NCI-H345 (cell line): ENCODE results near the gene CNTN5.
A peak's percentile ranks its signal among the peaks of the same experiment; 100 is the strongest.
"Not testable (repeated sequence)": the region's sequence is repeated elsewhere in the genome, so short reads cannot be mapped to it uniquely, and the experiment has no call there.

Source experiments
- DNase-seq: peaks from one replicate; lab custom pipeline; 2025; lab: John Stamatoyannopoulos, UW

CNTN5 gene

DNA sequence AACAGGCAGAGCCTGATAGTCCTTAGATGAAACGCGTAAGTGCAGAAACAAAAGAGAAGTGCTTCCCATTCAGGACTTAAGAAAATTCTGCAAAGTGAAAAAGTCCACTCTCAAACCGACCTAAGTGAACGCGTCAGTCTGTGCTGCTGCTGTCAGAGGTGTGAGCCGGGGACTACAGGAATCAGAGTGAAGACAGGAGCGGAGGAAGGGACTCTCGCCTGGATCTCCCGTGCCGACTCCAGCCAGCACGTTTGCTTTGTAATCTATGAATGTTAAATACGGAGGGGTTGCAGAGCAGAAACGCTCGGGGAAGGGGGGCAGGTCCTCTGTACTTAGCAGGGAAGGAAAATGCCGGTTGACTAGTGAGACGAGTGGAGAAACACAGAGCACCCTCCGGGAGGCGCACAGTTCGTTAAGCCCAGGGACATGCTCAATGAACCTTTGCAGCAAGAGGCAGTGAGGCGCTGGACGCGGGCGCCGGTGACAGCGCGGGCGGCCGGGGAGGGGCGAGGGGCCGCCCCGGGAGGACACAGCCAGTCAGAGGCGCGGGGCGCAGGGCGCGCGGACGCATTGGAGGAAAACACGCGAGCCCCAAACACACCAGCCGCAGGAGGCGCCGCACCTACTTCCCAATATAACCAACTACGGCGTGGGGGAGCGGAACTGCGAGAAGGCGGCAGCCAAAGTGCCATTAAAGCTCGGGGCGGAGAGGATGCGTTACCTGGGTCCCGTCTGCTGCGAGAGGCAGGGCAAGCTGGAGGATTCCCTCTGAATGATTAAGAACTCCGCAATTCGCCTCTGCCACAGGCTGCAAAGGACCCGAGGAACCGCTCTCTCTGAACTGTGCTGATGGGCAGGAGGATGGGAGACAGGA, at the start of gene CNTN5:
Gene CNTN5 (plus strand): TSS at position 598 of the 874 bp plus-strand sequence.
- peak; percentile 71 for DNase-seq

DNA sequence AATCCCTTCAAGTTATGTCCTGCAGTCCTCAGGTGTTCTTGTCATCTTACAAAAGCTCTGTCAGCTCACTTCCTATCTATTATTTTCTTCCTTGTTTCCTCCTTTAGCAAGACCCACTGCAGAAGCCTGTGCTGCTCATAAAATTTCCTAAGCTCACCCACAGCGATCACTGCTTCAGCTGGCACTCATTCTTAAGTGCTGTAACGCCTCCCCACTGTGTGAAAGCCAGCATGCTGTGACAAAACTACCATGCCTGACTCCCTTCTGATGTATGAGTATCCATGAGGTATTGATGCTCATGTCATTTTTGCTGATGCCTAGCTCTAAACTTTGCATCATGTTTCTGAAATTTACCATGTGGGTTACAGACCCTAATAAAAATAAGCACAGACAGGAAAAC, 41.5 kb upstream of the CNTN5 start:
- DNase-seq = peak; percentile 82

DNA sequence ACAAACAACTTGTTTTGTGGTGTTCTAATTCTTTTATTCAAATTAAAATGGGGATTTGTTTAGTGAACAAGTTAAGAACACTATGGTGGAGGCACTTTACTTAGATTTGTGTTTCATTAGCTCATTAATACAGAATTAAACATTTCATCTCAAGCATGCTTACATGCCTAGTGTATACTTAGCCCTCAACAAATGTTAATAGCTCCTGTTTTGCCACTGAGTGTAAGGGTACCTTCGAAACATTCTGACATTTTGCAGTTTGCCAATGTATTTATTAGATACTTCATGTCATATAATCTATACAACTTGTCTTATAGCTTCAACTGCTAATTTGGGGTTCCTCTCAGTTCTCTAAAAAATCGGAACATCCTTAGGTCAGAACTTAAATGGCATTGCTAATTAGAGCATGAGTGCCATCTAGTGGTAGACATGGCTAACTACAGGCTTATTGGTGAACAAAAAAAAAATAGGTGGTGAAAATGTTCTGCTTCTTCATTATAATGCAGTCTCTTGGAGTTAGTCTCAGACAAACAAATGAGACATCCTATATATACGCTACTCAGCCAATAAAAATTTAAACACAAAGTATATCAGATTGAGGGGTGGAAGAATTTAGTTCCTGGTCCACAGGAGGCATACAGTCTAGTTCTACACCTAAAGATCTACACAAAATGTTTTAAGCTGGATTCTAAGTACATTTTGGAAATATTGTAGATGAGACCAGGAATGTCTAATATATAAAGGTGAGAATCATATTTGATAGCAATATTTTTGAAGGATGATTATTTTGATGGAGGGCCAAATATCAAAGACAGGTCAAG, 4.9 kb upstream of the CNTN5 start:
- DNase-seq = peak; percentile 50

DNA sequence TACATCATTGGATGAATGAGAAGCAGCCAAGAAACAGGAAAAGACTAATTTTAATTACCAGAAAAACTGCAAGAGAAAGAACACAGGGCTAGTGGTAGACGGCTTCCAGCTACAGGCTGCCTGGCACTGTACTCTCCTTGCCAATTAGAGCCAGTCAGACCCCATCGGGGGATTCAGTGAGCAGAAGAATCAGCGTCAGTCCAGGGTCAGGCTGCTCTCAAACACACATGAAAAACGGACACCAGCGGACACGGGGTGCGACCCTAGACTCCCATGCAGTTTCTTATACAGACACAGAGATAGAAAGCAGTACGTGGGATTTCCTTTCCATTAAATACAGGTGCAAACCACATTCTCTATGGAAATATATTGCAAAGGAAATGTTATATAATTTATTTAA, 1.1 kb upstream of the CNTN5 start:
- DNase-seq = no peak

DNA sequence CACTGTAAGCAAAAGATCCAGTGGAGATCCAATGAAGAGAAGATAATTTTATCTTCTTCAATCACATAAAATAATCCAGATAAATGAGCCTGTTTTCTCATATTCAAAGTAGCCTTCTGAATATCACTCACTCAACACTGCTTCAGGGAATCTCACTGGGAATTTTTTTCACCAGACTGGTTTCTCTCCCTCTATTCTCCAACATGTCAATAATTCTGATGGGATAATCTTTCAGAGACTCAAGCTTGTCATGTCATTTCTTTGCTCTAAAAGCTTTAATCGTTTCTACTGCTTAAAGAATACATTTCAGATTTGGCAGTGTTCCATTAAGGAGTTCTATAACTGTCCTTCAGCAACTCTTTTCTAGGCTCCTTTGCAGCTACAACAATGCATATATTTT, 16.3 kb downstream of the CNTN5 start:
- DNase-seq = no peak

DNA sequence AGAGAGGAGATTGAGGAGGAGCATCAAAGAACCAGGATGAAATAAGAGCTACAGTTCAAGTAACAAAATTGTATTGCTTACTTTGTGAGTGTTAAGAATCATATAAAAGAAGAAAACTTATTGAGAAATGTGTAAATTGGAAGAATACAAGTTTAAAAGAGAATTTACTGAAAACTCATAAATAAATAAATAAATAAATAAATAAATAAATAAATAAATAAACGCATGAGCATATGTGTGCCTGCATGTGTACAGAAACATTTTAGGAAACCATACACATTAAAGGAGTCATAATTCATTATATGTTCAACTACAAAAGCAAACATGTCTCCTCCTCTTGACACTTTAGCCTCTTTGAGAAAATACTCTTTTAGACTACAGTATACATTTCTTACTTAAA, 42.6 kb downstream of the CNTN5 start:
- no peak for DNase-seq

DNA sequence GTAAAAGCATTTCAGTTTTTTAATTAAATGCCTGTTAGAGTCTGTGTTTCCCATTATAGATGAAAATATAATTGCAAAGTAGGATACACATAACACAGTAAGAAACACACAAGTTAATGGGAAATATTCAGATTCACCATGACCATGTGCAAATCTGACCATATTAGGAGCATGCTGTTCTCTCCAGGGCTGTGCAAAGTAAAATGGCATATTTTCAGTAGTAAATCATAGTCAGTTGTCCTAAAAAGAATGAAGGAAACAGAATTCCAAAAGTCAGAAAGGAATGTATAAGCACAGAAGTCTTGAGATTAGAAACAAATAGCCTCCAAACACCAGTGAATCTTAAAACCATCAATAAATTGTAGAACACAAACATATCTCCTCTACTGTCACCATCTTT, 44.4 kb downstream of the CNTN5 start:
- no peak for DNase-seq

DNA sequence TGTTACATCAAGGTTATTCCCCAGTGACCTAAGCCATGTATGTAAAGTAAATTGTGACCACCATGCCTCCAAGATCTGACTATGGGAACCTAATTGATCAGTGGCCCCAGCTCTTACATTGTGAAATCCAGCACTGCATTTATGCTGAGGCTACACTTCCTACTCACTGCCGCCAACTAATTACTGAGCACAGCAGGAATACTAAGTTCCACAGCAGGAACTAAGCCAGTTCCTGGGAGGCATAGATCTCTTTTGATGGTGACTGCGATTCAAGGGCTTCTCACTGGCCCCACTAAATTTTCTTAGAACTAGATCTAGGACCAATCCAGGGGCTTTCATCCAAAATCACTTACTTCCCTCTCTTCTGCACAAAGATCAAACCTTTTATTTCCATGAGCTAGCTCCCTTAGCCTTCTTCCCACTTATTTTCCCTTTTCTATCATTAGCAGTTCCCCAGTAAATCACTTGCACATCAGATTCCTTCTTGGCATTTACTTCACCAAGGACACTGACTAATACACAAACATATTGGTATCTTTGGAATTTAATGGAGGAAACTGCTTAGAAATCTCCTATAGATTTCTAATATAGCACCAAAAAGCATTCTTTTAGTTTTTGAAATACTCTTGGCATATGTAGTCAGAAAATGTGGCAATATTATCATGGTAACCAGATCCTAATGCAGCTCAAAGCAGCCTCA, 46.0 kb downstream of the CNTN5 start:
- DNase-seq = peak; percentile 47

DNA sequence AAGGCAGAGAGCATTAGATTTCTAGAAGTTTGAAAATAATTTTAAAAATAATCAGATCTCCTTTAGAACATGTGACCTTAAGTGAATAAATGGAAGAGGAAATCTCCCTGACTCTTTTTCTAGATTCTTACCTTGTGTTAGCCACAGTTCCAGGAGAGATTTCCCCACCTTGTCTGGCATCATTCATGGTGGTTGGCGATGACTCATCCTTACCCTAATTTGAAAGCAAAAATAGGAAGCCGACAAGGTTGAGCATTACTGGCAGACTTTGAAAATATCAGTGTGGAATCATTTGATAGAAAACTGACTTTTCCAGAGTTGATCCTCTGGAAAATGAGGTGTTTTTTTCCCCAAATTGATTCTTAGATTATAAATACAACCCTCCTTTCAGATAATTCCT, 48.1 kb downstream of the CNTN5 start:
- peak; percentile 6 for DNase-seq

DNA sequence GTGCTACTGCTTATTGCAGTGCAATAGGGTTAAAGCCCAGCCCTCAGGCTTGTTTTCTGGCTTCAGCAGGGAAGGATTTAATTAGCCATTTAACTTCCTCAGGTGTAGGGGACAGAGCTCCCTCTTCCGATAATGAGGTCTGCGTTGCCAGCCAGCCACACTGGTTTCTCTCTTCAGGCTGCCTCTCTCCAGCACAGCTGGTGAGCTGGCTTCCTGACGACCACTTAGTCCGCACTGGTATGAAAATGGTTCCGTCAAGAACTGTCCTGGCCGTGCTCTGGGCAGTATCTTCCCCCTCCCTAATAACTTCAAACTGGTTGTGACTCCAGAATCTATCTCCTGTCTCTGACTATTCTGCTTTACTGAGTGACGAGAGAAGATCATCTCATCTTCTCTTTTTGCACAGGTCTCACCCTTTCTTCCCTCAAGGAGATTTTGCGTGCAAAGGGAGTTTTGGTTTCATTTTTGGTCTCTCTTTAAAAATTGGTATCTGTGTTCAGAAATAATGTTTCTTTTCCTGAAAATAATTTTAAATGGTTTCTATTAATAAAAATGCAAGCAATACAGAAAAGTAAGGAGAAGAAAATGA, 49.2 kb downstream of the CNTN5 start:
- peak; percentile 75 for DNase-seq

DNA sequence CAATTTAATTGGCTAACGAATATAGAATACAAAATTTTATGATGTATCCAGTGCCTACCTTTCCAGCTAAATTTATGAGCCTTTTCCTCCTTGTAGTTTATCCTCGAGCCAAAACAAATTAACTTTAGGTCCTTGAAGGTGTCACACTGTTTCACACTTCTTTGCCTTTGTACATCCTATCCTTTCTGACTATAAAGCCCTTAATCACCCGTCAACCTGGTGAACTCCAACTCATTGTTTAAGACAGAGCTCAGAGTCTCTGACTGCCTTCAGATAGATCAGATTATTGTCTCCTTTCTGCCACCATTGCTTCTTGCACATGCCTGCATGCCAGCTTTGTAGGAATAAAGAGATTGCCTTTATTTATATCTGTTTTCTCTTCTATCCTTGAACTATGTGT, 58.8 kb downstream of the CNTN5 start:
- no peak for DNase-seq

DNA sequence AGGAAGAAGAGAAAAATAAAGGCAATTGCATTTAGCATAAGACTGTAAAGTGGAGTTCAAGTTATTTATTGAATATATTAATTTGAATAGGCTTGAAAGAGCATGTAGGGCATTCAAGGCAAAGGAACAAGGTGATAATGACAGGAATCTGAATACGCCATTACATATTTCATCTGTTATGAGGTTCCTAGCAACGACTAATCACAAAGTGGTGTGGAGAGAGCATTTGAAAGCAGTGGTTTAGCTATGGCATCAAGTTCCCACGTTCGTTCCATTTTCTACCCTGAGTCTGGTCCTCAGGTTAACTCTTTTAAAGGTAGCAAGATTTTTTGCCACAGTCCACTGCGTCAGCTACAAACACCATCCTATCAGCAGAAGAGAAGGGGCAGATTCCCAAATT, 59.4 kb downstream of the CNTN5 start:
- DNase-seq = no peak

DNA sequence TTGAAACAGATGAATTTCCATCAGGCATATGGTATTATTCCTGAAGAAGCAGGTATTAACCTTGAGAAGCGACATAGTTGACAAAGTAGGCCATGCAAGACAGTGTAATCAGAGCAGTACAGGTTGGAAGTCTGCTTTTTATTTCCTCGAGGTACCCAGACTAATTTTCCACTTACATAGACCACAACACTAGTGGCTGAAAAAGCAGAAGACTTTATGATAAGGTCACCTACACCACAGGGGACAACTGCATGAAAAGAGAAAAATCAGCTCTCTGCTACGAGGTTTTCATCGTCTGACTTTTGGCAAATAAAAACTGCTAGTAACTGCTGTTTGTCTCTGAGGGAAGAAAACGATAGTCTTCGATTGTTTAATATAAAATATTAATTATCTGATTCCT, 77.5 kb downstream of the CNTN5 start:
- no peak for DNase-seq

DNA sequence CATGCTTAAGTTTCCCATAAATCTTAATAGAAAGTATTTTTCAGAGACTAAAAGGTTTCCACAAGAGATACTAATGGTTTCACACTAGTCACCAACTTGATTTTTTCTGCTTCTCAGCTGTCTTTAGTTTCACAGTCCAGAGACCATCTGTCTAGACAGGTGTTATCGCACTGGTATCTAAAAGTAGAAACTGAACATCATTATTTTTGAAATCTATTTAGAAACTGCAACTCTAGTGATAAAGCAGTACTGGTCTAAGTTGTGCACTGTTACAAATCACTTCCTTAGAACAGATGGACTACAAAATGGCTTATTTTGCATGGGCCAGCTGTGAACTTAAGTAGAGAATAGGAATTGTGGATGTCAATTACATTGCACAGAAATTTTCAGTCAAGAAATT, 78.0 kb downstream of the CNTN5 start:
- no peak for DNase-seq

DNA sequence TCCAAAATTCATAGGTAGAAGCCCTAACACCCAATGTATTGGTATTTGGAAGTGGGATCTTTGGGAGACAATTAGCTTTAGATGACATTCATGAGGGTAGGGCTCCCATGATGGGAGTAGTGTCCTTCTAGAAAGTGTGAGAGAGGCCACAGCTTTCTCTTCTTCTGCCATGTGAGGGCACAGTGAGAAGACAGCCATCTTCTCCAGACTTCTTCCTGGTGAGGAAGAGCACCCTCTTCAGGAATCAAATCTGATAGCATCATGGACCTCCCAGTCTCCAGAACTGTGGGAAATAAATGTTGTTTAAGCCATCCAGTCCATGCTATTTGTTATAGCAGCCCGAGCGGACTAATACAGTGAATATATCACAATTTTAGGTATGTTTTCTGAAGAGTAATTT, 96.9 kb downstream of the CNTN5 start:
- no peak for DNase-seq

DNA sequence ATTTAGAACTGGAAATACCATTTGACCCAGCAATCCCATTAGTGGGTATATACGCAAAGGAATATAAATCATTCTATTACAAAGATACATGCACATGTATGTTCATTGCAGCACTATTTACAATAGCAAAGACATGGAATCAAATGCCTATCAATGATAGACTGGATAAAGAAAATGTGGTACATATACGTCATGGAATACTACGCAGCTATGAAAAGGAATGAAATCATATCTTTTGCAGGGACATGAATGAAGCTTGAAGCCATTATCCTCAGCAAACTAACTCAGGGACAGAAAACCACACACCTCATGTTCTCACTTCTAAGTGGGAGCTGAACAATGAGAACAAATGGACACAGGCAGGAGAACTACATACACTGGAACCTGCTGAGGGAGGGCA, 113.1 kb downstream of the CNTN5 start:
- not testable (repeated sequence) for DNase-seq

DNA sequence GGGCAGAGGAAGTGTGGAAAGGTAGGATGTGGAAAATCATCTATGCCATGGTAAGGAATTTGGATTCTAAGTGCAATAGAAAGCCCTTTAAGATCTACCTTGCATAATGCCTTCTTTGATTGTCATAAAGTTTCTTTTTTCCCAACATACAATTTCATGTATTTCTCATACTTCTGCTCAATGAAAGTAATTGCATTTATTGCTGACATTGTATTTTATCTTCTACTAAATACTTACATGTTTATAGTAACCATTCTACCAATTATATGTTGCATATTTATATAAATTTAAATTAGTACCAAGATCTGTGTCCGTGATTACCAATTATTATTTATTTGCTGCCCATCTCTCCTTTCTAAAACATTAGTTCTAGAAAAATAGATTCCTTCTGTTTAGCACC, 114.8 kb downstream of the CNTN5 start:
- no peak for DNase-seq

DNA sequence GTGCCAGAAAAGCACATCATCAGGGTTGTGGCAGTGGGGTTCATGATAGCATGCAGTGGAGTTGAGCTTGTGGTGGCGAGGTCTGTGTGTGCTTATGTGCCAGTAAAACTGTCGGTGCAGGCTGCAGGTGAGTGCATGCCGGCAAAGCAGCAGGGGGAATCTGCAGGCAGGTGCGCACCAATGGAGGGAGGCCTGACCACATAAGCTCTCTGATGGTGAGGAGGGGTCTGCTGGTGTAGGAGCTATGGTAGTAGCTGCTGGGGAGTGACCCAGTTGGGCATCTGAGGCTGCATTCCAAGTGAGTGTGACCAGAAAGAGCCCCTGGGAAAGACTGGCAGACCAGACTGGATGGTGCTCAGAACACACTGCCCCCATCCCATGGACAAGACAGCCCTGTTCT, 121.5 kb downstream of the CNTN5 start:
- DNase-seq = no peak

DNA sequence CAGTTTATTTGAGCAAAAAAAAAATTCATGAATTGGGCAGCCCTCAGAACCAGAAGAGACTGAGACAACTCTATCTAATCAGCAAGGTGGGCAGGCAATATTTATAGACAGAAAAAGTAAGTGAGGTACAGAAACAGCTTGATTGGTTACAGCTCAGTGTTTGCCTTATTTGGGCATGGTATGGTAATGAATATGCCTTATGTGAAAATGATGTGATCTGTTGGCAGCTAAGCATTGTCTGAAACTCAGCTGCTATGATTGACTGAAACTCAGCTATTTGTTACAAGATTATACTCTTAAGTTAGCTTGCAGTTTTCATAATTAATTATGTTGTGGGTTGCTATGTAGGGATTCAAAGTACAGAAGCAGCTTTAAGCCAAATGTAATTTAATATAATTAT, 127.6 kb downstream of the CNTN5 start:
- no peak for DNase-seq

DNA sequence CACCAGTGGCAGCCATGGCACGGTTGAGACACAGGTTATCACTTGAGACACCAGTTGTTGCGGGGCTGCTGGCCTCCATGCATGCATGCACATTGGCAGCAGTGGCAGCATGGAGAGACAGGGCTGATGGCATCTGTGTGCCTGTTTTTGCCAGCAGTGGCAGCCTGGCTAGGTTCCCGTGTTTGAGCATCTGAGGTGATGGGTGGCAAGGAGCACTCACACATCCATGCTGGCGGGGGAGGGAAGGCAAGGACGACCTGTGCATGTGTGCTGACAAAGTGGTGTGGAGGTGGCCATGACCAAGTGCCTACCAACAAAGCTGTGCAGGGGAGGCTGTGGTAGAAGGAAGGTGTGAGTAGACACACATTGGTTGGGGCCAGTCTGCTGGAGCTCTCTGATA, 133.5 kb downstream of the CNTN5 start:
- no peak for DNase-seq

DNA sequence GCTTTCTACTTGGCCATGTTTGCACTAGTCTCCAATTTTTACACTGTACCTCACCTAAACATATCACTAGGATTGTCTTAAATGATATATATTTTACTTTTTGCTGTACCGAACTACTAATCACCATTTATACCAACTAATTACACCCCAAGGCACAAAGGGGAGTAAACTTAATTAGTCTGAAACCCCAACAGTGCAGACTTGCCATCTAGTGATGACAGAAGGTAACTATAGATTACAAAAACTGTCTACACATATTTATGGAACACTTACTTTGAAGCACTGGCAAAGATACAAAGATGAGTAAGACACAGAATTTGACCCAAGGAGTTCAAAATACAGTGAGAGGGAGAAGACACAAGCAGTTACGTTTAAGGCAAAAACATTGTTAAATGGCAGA, 139.7 kb downstream of the CNTN5 start:
- no peak for DNase-seq

DNA sequence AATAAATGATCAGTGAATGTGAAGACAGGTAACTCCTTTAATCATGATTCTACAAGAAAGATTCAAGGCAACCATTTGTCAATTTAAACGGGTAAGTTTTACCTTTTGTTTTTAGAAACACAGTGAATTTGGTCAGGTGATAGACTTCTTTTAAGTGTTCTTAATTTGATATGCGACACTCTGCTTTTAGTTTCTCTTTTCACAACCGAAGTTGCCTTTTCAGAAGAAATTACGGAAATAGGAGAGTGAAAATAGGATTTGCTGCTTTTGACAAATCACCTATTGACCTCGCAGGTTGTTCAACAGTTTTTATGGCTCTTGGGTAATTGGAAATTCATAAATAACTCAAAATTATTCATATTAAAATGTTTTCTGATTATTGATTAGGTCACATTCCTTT, 142.1 kb downstream of the CNTN5 start:
- DNase-seq = no peak
